K562 treated with DMSO at 1 percent for 48 hours (cell line): Measurements from ENCODE around the gene THOC5. TPM values are rescaled to one million over a fixed set of nuclear protein-coding genes. Genes with fewer than 3 reads are reported as not detected.

Experiments
- total RNA-seq: library from RNA; unstranded; fragments of 300-600 nt; gene quantifications from 2 replicates; pipeline ENCODE4 v1.2.3, GENCODE V29; 2022; ENCODE audit warnings: low replicate concordance; ENCODE audit errors: extremely low read depth

The THOC5 gene
- total RNA-seq, result not detected in 2 replicates

GRCh38 chr22:29553351-29554224, at the start of gene THOC5:
THOC5 (minus strand) TSS chr22:29553757; CDS start chr22:29549147, 4,610 bp downstream.

DNA sequence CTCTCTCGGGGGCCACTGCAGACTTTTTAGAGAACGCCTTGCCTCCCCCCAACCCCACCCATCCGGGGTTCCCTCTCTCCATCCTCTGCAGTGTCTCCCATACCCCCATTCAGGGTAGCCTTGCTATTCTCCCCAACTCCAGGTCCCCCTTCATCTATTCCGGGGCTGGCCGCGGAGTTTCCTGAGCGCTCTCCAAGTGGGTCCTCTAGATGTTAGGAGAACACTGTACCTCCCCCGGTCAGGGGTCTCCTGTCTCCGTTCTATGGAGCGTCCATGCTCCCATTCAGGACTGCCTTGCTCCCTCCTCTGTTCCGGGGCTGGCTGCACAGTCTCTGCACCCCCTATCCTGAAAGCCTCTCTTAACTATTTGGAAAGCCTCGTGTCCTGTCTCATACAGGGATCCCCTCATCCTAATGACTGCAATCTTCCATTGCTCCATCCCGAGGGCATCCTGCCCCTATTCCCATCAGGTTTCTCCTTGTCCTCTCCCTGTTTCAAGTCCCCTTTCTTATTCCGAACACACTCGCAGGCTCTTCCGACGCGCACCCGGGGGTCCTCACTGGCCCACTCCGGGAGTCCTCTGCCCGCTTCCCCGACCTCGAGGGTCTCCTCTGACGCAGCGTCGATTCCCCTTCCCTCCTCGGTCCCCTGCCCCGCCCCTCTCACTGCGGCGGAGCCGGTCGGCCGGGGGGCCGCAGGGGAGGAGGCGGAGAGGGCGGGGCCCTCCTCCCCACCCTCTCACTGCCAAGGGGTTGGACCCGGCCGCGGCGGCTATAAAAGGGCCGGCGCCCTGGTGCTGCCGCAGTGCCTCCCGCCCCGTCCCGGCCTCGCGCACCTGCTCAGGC, 73.9 kb downstream of the THOC5 start, which contains the start of gene NEFH:
TSS of gene NEFH (plus strand) at position 802 of the 845 bp plus-strand sequence. CDS start 45 bp downstream, outside the sequence.

Other genes starting within 250 kb of the THOC5 start
- not detected in 2 replicates for gene GAS2L1, start 247.1 kb downstream of the THOC5 start, total RNA-seq
- not detected in 2 replicates for gene RASL10A, start 238.1 kb downstream of the THOC5 start, total RNA-seq
- 155 TPM in 1 of 2 replicates, not detected in the other for gene AP1B1, start 165.2 kb downstream of the THOC5 start, total RNA-seq
- gene RFPL1, start 115.2 kb downstream of the THOC5 start, total RNA-seq, result not detected in 2 replicates
- not detected in 2 replicates for gene NEFH, start 73.5 kb downstream of the THOC5 start, total RNA-seq
- gene NIPSNAP1, start 27.4 kb upstream of the THOC5 start, total RNA-seq, result not detected in 2 replicates
- gene NF2, start 49.9 kb upstream of the THOC5 start, total RNA-seq, result not detected in 2 replicates
- not detected in 2 replicates for gene CABP7, start 166.2 kb upstream of the THOC5 start, total RNA-seq
- not detected in 2 replicates for gene ZMAT5, start 213.2 kb upstream of the THOC5 start, total RNA-seq
- not detected in 2 replicates for gene UQCR10, start 213.6 kb upstream of the THOC5 start, total RNA-seq